Purkinje cell (primary cell): ENCODE measurements around the gene IFRD1. TPM values are rescaled to one million over a fixed set of nuclear protein-coding genes. Genes with fewer than 3 reads are reported as not detected.

Experiments
- polyA plus RNA-seq: library from polyadenylated mRNA; unstranded; fragments of >200 nt; fragmentation: Nextera tagmentation; gene quantifications from 2 replicates; pipeline ENCODE4 v1.2.1, GENCODE V29; 2014

Gene IFRD1, protein sequence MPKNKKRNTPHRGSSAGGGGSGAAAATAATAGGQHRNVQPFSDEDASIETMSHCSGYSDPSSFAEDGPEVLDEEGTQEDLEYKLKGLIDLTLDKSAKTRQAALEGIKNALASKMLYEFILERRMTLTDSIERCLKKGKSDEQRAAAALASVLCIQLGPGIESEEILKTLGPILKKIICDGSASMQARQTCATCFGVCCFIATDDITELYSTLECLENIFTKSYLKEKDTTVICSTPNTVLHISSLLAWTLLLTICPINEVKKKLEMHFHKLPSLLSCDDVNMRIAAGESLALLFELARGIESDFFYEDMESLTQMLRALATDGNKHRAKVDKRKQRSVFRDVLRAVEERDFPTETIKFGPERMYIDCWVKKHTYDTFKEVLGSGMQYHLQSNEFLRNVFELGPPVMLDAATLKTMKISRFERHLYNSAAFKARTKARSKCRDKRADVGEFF
- 25.7 and 28.8 TPM in 2 replicates for polyA plus RNA-seq

GRCh38 chr7:112449902-112450806, at the start of gene IFRD1:
Gene IFRD1, plus strand, starts transcription at chr7:112450460. Its CDS starts 229 bp downstream, at chr7:112450689.

Other genes starting within 250 kb of the IFRD1 start
- 6.0 and 8.9 TPM in 2 replicates for gene DOCK4, start 244.1 kb upstream of the IFRD1 start, polyA plus RNA-seq
- gene ZNF277, start 243.8 kb upstream of the IFRD1 start, polyA plus RNA-seq, result 19.8 and 23.3 TPM in 2 replicates
- 1.3 and 4.0 TPM in 2 replicates for gene LSMEM1, start 30.5 kb downstream of the IFRD1 start, polyA plus RNA-seq